VCaP (cell line): ENCODE measurements around the gene AMER3.

Experiments used
- H3K27ac ChIP-seq: fragments of 450-650 bp; 2 replicates; pipeline ENCODE4 v1.5.1; 2017
- TF ChIP-seq, protein P1 (sequence below): fragments of 450-650 bp; conservative IDR thresholded peaks from 2 replicates; pipeline ENCODE4 v1.5.1; 2017; ENCODE audit warnings: mild to moderate bottlenecking, moderate library complexity

The AMER3 gene

DNA sequence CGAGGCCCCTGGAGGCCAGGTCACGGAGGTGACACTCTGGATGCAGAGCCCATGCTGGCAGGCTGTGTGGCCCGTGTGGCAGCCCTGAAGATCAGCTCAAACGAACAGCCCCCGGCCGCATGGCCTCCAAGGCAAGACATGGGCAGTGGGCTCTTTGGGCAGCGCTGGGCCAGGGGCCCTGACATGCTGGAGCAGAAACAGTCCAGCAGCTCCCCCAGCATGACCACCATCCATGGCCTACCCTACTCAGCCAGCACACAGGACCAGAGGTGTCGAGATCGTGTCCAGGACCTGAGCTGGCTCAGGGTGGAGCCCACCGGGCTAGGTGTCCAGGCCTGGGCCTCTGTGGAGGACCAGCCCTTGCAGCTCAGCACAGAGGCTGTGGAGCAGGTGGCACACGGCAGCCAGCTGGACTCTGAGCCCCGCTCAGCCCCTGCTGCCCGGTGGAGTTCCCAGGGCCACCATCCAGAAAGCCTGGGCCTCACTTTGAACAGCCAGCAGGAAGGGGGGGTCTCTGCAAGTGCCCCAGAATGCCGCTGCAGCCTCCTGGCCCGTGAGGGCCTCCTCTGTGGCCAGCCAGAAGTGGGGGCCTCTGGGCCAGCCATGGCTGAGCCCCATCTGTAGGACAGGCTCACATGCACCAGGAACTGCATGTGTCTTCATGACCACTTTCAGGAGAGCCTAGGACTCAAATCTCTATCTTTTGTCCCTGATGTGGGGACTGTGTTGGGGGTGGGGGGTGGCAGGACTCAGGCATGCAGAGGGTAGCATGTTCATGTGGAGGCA lies 8.9 kb downstream of the AMER3 start:
- H3K27ac ChIP-seq: no peak overlapping the region
- TF ChIP-seq, protein P1, sequence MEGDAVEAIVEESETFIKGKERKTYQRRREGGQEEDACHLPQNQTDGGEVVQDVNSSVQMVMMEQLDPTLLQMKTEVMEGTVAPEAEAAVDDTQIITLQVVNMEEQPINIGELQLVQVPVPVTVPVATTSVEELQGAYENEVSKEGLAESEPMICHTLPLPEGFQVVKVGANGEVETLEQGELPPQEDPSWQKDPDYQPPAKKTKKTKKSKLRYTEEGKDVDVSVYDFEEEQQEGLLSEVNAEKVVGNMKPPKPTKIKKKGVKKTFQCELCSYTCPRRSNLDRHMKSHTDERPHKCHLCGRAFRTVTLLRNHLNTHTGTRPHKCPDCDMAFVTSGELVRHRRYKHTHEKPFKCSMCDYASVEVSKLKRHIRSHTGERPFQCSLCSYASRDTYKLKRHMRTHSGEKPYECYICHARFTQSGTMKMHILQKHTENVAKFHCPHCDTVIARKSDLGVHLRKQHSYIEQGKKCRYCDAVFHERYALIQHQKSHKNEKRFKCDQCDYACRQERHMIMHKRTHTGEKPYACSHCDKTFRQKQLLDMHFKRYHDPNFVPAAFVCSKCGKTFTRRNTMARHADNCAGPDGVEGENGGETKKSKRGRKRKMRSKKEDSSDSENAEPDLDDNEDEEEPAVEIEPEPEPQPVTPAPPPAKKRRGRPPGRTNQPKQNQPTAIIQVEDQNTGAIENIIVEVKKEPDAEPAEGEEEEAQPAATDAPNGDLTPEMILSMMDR: no peak

DNA sequence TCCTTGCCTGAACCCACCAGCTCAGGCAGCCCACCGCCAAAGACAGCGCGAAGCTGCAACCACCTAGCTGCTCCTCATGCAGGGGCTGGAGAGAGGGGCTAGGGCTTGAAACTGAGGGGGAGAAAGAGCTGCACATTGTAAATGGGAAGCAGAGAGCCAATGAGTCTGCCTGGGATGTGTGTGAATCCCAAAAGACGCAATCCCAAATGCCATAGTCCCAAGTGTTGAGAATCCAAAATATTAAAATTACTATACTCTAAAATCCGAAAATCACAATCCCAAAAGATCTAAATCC lies 9.4 kb downstream of the AMER3 start:
- TF ChIP-seq, protein P1: no peak
- H3K27ac ChIP-seq: no peak overlapping the region

DNA sequence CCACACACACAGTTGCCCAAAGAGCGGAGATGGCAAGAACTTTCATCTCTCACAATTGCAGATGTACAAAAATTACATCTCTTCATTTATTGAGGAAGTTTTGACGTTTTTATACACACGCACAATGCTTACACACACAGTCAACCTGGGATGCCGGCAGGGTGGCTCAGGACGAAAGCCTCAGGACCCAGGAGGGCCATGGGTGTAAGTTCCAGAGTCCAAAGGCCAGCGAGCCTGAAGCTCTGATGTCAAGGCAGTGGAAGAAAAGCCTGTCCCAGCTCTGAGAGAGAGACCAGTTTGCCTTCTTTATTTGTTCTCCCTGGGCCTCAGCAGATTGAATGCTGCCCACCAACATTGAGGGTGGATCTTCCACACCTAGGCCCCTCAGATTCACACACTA lies 10.1 kb downstream of the AMER3 start:
- H3K27ac ChIP-seq: no peak overlapping the region
- TF ChIP-seq, protein P1: no peak

DNA sequence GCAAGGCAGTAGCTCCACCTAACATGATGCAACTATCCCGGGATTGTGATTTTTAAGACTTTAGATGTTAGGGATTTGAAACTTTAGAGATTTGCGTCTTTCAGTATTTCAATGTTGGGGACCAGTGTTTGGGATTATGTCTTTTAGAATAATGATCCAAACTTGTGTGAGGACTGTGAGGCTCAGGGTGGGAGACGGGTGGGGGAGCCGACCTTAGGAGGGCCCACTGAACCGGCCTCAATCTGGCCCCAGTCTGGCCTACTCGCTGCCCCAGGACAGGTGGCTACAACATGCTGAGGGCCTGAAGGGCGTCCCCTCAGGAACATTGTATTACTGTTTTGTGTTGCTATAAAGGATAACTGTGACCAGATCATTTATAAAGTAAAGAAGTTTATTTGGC lies 10.7 kb downstream of the AMER3 start:
- no peak overlapping the region for H3K27ac ChIP-seq
- TF ChIP-seq, protein P1: no peak

DNA sequence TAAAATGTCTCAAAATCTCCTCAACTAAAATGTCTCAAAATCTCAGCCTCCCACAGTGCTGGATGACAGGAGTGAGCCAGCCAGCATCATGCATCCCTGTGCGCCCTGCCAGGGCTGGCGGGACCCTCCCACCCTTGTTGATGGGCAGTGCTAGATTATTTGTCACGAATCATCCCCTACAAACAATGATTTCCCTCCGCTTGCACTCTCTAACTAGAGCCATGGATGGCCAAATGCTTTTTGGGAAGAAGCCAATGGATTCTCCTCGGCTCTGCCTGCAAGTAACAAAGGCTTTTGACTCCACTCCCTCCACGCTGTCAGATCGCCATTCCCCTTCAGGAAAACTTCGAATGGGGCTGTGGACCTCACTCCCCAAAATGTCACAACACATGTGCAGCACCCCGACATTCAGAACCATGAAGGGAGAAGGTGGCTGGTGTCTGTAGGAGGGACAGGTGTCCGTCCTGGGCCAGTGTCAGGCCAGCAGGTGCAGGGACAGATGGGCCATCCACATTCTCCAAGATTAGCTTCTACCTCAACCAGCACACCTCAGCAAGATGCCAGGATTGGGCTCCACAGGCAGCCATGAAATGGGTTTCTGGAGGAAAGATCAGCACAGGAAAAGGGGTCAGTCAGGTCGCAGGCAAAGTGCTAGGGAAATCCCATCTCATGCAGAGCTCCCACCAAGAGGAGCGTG lies 11.5 kb downstream of the AMER3 start:
- TF ChIP-seq, protein P1: no peak
- no peak overlapping the region for H3K27ac ChIP-seq

DNA sequence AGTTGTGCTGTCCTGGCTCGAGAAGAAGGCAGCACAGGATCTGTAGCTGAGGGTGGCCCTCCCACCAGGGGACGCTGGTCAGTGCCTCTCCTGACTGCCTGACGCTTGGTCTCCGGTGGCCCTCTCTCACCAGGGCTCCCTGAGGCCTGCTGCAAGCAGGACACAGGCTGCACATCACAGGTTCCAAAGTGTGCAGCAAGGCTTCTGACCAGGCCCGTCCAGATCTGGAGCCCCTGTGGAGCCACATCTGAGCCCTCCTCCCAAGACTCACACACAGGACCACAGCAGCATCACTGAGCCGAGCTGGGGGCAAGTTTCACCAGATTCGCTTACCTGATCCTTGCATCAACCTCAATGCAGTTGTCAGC lies 12.1 kb downstream of the AMER3 start:
- TF ChIP-seq, protein P1: no peak
- no peak overlapping the region for H3K27ac ChIP-seq

DNA sequence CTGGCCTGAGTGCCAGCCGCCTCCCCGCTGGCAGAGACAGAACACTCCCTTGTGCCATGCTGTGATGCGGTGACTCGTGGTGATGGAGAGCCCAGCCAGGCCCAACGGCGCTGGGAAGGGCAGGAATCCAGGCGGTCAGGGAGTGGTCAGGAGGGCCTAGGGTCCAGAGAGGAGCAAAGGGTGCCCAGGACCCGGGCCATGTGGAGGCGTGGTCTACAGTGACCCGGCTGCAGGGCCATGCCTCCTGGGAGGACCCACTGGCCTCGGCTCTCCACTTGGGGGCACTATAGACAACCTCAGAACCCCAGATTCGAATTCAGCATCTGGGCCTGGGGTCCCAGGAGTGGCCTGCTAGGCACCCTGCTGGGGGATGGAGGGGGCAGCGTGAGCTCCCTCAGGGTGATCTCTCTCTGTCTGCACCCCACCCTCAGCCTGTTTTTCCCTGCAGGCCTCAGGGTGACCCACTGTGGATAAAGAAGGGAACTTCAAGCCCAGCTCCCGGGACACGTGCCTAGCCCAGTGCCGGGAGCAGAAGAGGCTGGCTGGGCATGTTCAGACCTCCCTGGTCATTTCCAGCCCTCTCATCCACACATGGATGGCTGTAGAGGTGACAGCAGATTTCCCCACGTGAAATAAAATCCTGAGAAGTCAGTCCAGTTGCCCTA lies 13.0 kb downstream of the AMER3 start:
- no peak overlapping the region for H3K27ac ChIP-seq
- TF ChIP-seq, protein P1: no peak
